Colonic mucosa (tissue), 4 donors: Measurements from ENCODE around the gene MTUS2. TPM values are rescaled to one million over a fixed set of nuclear protein-coding genes. Genes with fewer than 3 reads are reported as not detected.
A peak's percentile ranks its signal among the peaks of the same experiment; 100 is the strongest.

Experiments
- DNase-seq: peaks from one replicate; pipeline ENCODE4 v3.0.0-alpha.2; 2020
- H3K27ac ChIP-seq: fragments of 200-600 bp; one replicate; pipeline ENCODE4 v1.8.0; 2021
- H3K27me3 ChIP-seq: fragments of 200-600 bp; one replicate; pipeline ENCODE4 v1.8.0; 2021
- H3K36me3 ChIP-seq: fragments of 200-600 bp; one replicate; pipeline ENCODE4 v1.8.0; 2021
- H3K4me1 ChIP-seq: fragments of 200-600 bp; one replicate; pipeline ENCODE4 v1.8.0; 2021; ENCODE audit warnings: mild to moderate bottlenecking
- H3K4me3 ChIP-seq: fragments of 200-600 bp; one replicate; pipeline ENCODE4 v1.8.0; 2021
- H3K9ac ChIP-seq, 2 donors: one replicate each; pipeline ENCODE4 v1.7.0; 2013; ENCODE audit warnings: control low read depth in 2 of 2, low read depth in 2 of 2, low read length in 2 of 2
- H3K9me3 ChIP-seq: fragments of 200-600 bp; one replicate; pipeline ENCODE4 v1.8.0; 2021
- intact Hi-C: fragments of 100-400 bp; cut with DNase I; formaldehyde crosslinking; loops from one replicate; pipeline ENCODE4 v1.14.1; 2022
- total RNA-seq, 2 donors: library from RNA; stranded (reverse); fragmentation: NEBNext Ultra II Directional in 1 of 2; extraction: Animal tissue kit (Norgen Biotek cat#: 25700) in 1 of 2; gene quantifications; one replicate each; pipeline ENCODE4 v1.2.1, GENCODE V29; 2021
- TF ChIP-seq, protein P1 (sequence below): fragments of 200-600 bp; IDR thresholded peaks from one replicate; pipeline ENCODE4 v1.8.0; 2022; ENCODE audit warnings: antibody characterized with exemption, mild to moderate bottlenecking
- donor health status: healthy.
- donor health status: DM: no; HTN: no; CAD: no.
- donor health status: DM: no; HTN: no; CAD: no.

The MTUS2 gene
- total RNA-seq, 2 donors from 2014 or later = 0.11 to 0.40 TPM

DNA sequence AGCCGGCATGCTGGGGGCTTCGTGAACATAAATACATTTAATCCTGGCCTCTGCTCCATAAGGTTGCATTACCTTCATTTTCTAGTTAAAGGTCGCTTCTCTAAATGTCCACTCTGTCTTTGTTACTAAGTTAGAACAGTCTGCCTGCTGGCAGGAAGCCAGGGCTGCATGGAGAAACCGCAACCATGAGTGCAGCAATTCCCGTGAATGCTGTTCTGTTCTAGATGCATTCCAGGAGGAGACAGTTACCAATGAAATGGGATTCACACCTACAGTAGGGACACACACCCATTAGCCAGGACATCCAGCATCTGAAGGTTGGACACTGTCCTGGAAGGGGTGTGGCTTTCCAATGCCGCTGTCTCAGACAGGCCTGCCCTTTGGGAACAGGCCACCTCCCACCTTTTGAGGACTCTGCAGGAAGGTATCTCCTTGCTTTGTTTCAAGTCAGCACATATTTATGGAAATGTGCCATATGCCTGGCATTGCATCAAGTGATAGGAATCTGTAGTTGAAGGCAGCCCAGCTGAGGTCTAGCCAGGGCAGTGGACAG lies 645.7 kb downstream of the MTUS2 start:
- H3K9me3 ChIP-seq = no peaks in the 10 kb centered on the region
- H3K4me3 ChIP-seq = no peak overlapping the region
- H3K27ac ChIP-seq = no peak overlapping the region
- TF ChIP-seq, protein P1, sequence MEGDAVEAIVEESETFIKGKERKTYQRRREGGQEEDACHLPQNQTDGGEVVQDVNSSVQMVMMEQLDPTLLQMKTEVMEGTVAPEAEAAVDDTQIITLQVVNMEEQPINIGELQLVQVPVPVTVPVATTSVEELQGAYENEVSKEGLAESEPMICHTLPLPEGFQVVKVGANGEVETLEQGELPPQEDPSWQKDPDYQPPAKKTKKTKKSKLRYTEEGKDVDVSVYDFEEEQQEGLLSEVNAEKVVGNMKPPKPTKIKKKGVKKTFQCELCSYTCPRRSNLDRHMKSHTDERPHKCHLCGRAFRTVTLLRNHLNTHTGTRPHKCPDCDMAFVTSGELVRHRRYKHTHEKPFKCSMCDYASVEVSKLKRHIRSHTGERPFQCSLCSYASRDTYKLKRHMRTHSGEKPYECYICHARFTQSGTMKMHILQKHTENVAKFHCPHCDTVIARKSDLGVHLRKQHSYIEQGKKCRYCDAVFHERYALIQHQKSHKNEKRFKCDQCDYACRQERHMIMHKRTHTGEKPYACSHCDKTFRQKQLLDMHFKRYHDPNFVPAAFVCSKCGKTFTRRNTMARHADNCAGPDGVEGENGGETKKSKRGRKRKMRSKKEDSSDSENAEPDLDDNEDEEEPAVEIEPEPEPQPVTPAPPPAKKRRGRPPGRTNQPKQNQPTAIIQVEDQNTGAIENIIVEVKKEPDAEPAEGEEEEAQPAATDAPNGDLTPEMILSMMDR = no peak
- H3K27me3 ChIP-seq = no peaks in the 10 kb centered on the region
- intact Hi-C loops = no loop called here
- H3K4me1 ChIP-seq = no peaks in the 10 kb centered on the region
- no peak for DNase-seq
- H3K36me3 ChIP-seq = no peaks in the 10 kb centered on the region
- no peak overlapping the region for H3K9ac ChIP-seq

DNA sequence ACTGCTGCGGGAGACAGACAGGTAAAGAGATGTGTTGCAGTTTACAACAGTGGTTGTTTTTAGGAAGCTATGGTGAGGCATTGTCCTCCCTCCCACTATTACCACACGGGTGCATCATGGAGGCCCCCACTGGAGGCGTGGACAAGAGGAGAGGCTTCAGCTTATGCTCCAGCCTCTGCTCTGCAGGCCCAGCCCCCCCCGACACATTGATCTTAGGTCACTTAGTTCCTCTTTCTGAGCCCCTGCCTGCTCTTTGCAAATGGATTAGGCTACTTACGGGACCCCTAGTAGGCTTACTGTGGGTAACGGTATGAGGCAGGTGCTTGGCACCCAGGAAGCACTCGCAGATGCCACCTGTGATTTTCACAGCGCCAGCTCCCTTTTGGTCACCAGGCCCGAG lies 651.4 kb downstream of the MTUS2 start:
- H3K36me3 ChIP-seq = no peaks in the 10 kb centered on the region
- intact Hi-C loops = no loop called here
- no peak overlapping the region for H3K4me3 ChIP-seq
- H3K27me3 ChIP-seq = no peaks in the 10 kb centered on the region
- no peak overlapping the region for H3K27ac ChIP-seq
- H3K9ac ChIP-seq = no peak overlapping the region
- no peaks in the 10 kb centered on the region for H3K9me3 ChIP-seq
- no peak for DNase-seq
- TF ChIP-seq, protein P1 = no peak
- no peaks in the 10 kb centered on the region for H3K4me1 ChIP-seq

DNA sequence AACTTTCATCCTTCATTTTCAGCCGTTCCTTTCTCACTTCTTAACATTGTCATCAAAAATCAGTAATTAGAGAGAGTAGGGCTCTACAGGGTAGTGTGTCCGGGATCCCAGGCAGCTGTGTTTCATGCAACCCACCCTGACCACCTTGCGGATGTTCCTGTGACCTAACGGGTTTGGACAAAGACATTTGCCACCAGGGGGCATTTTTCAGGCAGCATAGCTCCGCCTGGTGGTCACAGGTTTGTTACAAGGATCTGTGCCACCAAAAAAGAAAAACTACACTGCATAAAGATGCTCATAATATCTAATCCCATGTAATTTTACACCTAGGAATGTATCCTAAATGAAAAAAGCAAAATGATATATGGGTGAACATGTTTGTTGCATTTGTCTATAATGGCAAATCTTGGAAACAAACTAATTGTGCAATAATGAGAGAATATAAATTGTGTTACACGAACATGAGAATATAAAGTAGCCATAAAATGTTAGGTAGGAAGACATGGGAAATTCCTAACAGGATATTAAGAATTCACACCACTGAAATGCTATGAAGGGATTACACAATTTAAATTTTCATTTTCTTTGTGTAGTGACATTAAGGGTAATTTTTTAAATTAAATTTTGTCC lies 652.3 kb downstream of the MTUS2 start:
- Histone ChIP-seq H3K4me3 (no peak overlapping the region), H3K36me3 (no peaks in the 10 kb centered on the region), H3K9ac (no peak overlapping the region), H3K9me3 (no peaks in the 10 kb centered on the region), H3K27ac (no peak overlapping the region), H3K4me1 (no peaks in the 10 kb centered on the region), H3K27me3 (no peaks in the 10 kb centered on the region)
- intact Hi-C loops = no loop called here
- TF ChIP-seq, protein P1 = peak; percentile 75
- DNase-seq = peak; percentile 46

DNA sequence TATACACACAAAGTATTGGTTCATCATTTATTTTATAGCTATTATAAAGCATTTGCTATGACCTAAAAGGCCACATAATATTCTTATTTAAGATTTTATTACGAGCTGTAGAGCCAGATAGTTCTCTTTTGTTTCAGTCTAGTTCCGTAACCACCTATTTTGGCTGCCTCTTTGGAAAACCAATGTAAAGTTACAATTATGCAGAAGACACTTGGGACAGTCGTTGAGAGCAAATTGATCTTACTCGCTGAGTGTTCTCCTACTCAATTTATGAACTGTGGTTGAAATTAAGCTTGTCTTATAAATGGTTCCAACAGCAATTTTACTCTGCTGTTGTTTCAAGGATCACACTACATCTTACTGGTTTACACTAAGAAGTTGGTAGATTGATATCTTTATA lies 653.0 kb downstream of the MTUS2 start:
- intact Hi-C loops = no loop called here
- no peak overlapping the region for H3K9ac ChIP-seq
- no peaks in the 10 kb centered on the region for H3K4me1 ChIP-seq
- TF ChIP-seq, protein P1 = no peak
- H3K4me3 ChIP-seq = no peak overlapping the region
- no peak overlapping the region for H3K27ac ChIP-seq
- no peaks in the 10 kb centered on the region for H3K9me3 ChIP-seq
- H3K36me3 ChIP-seq = no peaks in the 10 kb centered on the region
- DNase-seq = no peak
- H3K27me3 ChIP-seq = no peaks in the 10 kb centered on the region

DNA sequence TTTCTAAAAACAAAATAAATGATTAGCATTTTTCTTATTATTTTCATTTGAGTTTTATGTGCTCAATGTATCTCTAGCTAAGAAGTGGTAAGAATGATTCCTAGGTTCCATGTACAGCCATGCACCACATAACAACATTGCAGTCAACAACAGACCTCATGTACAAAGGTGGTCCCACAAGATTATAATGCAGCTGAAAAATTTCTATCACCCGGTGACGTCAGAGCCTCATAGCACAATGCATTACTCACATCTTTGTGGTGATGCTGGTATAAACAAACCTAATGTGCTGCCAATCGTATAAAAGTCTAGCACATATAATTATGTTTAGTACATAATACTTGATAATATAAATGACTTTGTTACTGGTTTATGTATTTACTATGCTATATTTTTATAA lies 654.9 kb downstream of the MTUS2 start:
- no peak for DNase-seq
- H3K27ac ChIP-seq = no peak overlapping the region
- intact Hi-C loops = no loop called here
- no peak overlapping the region for H3K9ac ChIP-seq
- no peaks in the 10 kb centered on the region for H3K4me1 ChIP-seq
- H3K27me3 ChIP-seq = no peaks in the 10 kb centered on the region
- no peaks in the 10 kb centered on the region for H3K36me3 ChIP-seq
- H3K4me3 ChIP-seq = no peak overlapping the region
- no peaks in the 10 kb centered on the region for H3K9me3 ChIP-seq
- TF ChIP-seq, protein P1 = no peak
